Measurements from ENCODE around the gene CISTR. TPM values are rescaled to one million over a fixed set of nuclear protein-coding genes. Genes with fewer than 3 reads are reported as not detected.
"Not testable (repeated sequence)": the region's sequence is repeated elsewhere in the genome, so short reads cannot be mapped to it uniquely, and the experiment has no call there.

The CISTR gene
- total RNA-seq, 1 experiment from 2014 or later, result not detected

DNA sequence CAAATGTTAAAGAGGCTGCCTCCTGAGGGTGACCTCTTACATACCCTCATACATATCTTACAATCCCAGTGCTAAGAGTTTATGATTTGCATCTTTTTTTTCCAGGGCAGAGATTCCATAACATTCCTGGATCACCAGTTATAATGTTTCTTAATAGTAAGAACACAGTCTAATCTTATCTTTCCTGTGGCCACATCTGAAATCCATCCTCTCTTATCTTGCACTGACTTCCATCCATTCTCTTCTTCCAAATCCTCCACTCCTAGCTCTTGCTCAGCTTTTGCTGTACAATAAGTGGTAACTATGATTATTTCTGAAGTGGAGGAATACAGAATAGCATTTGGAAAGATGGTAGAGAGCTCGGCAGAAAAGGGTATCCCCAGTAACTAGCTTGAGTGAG, 30.8 kb downstream of the CISTR start:
- no peak for DNase-seq (ENCODE audit: low read depth)

DNA sequence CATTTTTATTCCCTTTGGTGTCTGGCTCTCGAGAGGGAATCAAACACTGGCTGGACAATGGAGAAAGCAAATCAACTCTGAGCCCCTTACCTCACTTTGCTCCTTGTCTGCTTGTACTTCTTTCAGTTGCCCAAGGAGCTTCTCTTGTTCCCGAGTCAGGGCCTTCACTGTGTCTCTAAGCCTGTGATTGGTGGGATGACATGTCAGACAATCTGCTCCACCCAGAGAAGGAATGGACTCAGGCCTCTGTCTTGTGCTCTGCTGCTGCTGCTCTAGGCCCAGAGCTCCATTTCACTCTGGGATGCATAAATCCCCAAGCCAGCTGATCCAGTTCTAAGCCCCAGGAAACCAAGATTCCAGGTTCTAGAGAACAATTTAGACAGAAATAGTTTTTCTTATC, 32.1 kb downstream of the CISTR start:
- DNase-seq (ENCODE audit: low read depth), result no peak

DNA sequence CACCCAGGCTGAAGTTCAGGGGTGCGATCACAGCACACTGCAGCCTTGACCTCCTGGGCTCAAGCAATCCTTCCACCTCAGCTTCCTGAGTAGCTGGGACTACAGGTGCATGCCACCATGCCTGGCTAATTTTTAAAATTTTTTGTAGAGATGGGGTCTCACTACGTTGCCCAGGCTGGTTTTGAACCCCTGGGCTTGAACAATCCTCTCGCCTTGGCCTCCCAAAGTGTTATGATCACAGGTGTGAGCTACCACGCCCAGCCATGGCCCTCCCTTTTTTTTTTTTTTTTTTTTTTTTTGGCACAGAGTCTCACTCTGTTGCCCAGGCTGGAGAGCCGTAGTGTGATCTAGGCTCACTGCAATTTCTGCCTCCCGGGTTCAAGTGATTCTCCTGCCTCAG, 33.2 kb downstream of the CISTR start:
- DNase-seq (ENCODE audit: low read depth), result not testable (repeated sequence)

DNA sequence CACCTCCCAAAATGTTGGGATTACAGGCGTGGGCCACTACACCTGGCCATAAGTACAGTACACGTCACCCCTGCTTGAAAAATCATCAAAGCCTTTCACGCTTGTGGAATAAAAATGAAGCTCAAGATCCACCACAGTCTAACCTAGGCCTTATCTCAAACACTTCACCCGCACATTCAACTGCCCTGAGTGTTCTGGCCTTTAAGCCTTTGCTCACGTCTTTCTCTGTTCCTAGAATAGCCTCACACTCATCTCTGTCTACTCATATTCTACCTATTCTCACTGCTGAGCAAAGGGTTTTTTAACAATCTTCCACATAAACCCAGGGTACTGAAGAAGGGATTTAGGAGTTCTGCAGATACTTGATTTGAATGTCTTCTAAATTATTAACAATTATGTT, 34.5 kb downstream of the CISTR start:
- no peak for DNase-seq (ENCODE audit: low read depth)

- DNase-seq (ENCODE audit: low read depth), result no peak
Measured at GRCh38 chr12:53714004-53714403, 37.8 kb downstream of the CISTR start.

GRCh38 chr12:53713516-53713915, 38.3 kb downstream of the CISTR start:
- DNase-seq (ENCODE audit: low read depth), result no peak

- DNase-seq (ENCODE audit: low read depth), result no peak
Measured at GRCh38 chr12:53712059-53712643, 39.6 kb downstream of the CISTR start.

- no peak for DNase-seq (ENCODE audit: low read depth)
Measured at GRCh38 chr12:53710091-53710490, 41.7 kb downstream of the CISTR start.

DNA sequence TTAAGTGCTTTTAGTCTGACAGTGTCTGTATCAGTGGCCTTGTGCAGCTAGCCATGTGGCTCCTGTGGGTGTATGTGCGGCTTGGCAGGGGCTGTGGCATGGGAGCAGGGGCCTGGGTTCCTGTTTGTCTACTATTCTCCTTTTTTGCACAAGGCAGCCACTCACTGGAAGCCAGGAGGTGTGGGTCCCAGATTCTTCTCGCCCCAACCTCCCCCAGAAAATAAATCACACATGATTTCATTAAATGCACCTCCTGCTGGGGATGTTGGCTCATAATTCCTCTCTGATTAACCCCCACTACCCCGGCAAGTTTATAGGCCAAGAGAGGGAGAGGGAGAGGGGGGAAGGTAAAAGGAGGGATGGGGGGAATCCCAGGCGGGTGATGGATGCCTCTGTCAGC, 42.1 kb downstream of the CISTR start:
- DNase-seq (ENCODE audit: low read depth), result no peak

GRCh38 chr12:53706080-53706479, 45.7 kb downstream of the CISTR start:
- no peak for DNase-seq (ENCODE audit: low read depth)

- peak; percentile 21 for DNase-seq (ENCODE audit: low read depth)
Measured at GRCh38 chr12:53703756-53704155, 48.0 kb downstream of the CISTR start.

DNA sequence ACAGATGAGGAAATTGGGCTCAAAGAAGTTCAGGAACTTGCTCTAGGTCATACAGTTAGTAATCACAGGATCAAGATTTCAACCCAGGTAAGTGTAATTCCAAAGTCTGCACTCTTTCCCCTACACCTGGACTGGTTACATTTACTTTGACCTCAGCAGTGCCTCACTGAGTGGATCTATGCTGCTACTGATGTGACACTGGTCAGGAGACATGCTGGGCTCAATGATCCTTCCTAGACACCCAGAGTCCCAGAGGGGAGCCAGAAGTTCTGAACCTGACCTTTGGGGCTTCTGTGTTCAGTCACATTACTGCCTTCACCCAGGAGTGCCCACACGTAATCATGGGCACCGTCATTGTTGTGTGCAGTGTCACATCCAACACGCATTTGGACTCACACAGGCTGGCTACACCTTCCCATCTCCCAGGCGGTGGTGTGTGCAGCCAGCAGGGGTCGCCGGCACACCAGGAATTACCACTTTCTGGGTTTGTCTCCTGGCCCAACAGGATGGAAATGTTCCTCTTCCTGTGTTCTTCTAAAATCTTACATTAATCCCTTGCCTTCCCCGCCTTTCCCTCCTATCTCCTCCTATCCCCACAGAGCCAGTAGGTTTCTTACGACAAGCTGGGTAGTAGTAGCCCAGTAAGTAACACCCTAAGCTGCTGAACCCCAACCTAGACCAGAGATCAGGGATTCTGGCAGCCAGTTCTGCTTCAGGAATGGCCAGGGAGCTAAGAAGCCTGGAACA, 50.1 kb downstream of the CISTR start:
- peak; percentile 64 for DNase-seq (ENCODE audit: low read depth)

GRCh38 chr12:53700567-53700966, 51.2 kb downstream of the CISTR start:
- peak; percentile 24 for DNase-seq (ENCODE audit: low read depth)

GRCh38 chr12:53699678-53700025, 52.1 kb downstream of the CISTR start:
- no peak for DNase-seq (ENCODE audit: low read depth)

GRCh38 chr12:53698948-53699677, 52.7 kb downstream of the CISTR start:
- DNase-seq (ENCODE audit: low read depth), result no peak

- DNase-seq (ENCODE audit: low read depth), result no peak
Measured at GRCh38 chr12:53696655-53697331, 55.0 kb downstream of the CISTR start.

Other genes starting within 250 kb of the CISTR start
- not detected in 2 replicates for gene NPFF, start 244.5 kb downstream of the CISTR start, total RNA-seq (2014; rRNA removed)
- gene ATF7, start 125.6 kb downstream of the CISTR start, total RNA-seq (2014; rRNA removed), result 13.0 and 14.2 TPM in 2 replicates
- 412 and 417 TPM in 2 replicates for gene ATP5MC2, start 75.9 kb downstream of the CISTR start, total RNA-seq (2014; rRNA removed)
- 49.0 and 69.4 TPM in 2 replicates for gene CALCOCO1, start 24.5 kb downstream of the CISTR start, total RNA-seq (2014; rRNA removed)
- 9.1 and 9.4 TPM in 2 replicates for gene HOXC13, start 186.9 kb upstream of the CISTR start, total RNA-seq (2014; rRNA removed)
- gene HOXC12, start 202.9 kb upstream of the CISTR start, total RNA-seq (2014; rRNA removed), result 0.34 and 0.38 TPM in 2 replicates
- gene HOXC11, start 221.1 kb upstream of the CISTR start, total RNA-seq (2014; rRNA removed), result 3.2 and 3.4 TPM in 2 replicates
- gene HOTAIR, start 223.0 kb upstream of the CISTR start, total RNA-seq (2014; rRNA removed), result 3.3 and 7.0 TPM in 2 replicates
- 6.9 and 7.5 TPM in 2 replicates for gene HOXC10, start 233.2 kb upstream of the CISTR start, total RNA-seq (2014; rRNA removed)
- gene HOXC9, start 248.2 kb upstream of the CISTR start, total RNA-seq (2014; rRNA removed), result 7.8 and 8.8 TPM in 2 replicates